GM12878 (cell line): ENCODE measurements around the gene KYAT1. TPM values are rescaled to one million over a fixed set of nuclear protein-coding genes. Genes with fewer than 3 reads are reported as not detected.

Experiments
- ATAC-seq: fragments of 200-7000 bp; cut with Tn5 transposase; 3 replicates; pipeline ENCODE4 v1.9.1; 2020; ENCODE audit warnings: mild to moderate bottlenecking, moderate library complexity
- BruUV-seq: library from RNA; stranded (reverse); fragments of 400-500 nt; replicated peaks from 2 replicates; lab custom pipeline; 2021; lab: Mats Ljungman, UMichigan
- CTCF ChIA-PET: fragments of 300-600 bp; sonication (Branson Sonifier 250); formaldehyde crosslinking; extraction: SDS; loops from one replicate; lab custom pipeline; 2021; ENCODE audit warnings: inconsistent platforms; lab: Yijun Ruan, JAX
- POLR2A ChIA-PET: fragments of 350-600 bp; formaldehyde crosslinking; extraction: SDS; loops from one replicate; lab custom pipeline; 2021; ENCODE audit warnings: inconsistent platforms; lab: Charles Lee
- RAD21 ChIA-PET: fragments of 300-600 bp; sonication (Branson Sonifier 250); formaldehyde crosslinking; loops from one replicate; lab custom pipeline; 2023; ENCODE audit warnings: antibody characterized with exemption; ENCODE audit not compliant: unreplicated experiment; lab: Charles Lee
- SMC1A ChIA-PET: fragments of 300-600 bp; sonication (Branson Sonifier 250); formaldehyde crosslinking; loops from one replicate; lab custom pipeline; 2023; ENCODE audit not compliant: unreplicated experiment, uncharacterized antibody; lab: Charles Lee
- DNase-seq: peaks from one replicate; pipeline ENCODE4 v3.0.0-alpha.2; 2011; ENCODE audit warnings: low read depth, low spot score
- FAIRE-seq: peaks from 3 replicates; lab custom pipeline; 2011; peaks lifted over from hg19 to GRCh38; lab: Jason Lieb, UNC
- H2AFZ ChIP-seq: 2 replicates; pipeline ENCODE4 v1.6.0; 2011; ENCODE audit warnings: low read depth, low read length, control low read depth; ENCODE audit not compliant: control insufficient read depth
- H3K27ac ChIP-seq: 2 replicates; pipeline ENCODE4 v1.5.1; 2011; ENCODE audit warnings: control low read depth; ENCODE audit not compliant: control insufficient read depth, insufficient read depth
- H3K27me3 ChIP-seq, 2 experiments: replicated peaks in 1 of 2; 2 replicates each; pipeline versions ENCODE4 v1.6.0 to v1.6.1; 2011; ENCODE audit warnings: low read length in 1 of 2; ENCODE audit not compliant: control insufficient read depth in 2 of 2, insufficient read depth in 2 of 2
- H3K36me3 ChIP-seq, 2 experiments: 2 replicates each; pipeline ENCODE4 v1.5.1; 2011; ENCODE audit warnings: low read length in 1 of 2; ENCODE audit not compliant: control insufficient read depth in 2 of 2, insufficient read depth in 2 of 2
- H3K4me1 ChIP-seq: 2 replicates; pipeline ENCODE4 v1.6.1; 2011; ENCODE audit warnings: mild to moderate bottlenecking, low read length, moderate library complexity, mixed read lengths; ENCODE audit not compliant: control insufficient read depth, insufficient read depth
- H3K4me2 ChIP-seq: 2 replicates; pipeline ENCODE4 v1.6.0; 2011; ENCODE audit warnings: control low read depth; ENCODE audit not compliant: control insufficient read depth, insufficient read depth
- H3K4me3 ChIP-seq: fragments of 200-600 bp; sonication (generic); 2 replicates; pipeline ENCODE4 v1.5.1; 2016
- H3K79me2 ChIP-seq: 2 replicates; pipeline ENCODE4 v1.6.0; 2011; ENCODE audit warnings: low read length; ENCODE audit not compliant: control insufficient read depth, insufficient read depth
- H3K9ac ChIP-seq: 2 replicates; pipeline ENCODE4 v1.8.0; 2011; ENCODE audit warnings: low read length, control low read depth, mixed read lengths; ENCODE audit not compliant: control insufficient read depth, insufficient read depth
- H3K9me3 ChIP-seq: replicated peaks from 3 replicates; pipeline ENCODE4 v1.5.1; 2011; ENCODE audit warnings: mild to moderate bottlenecking, low read length; ENCODE audit not compliant: control insufficient read depth, insufficient read depth
- H4K20me1 ChIP-seq: 2 replicates; pipeline ENCODE4 v1.6.0; 2011; ENCODE audit not compliant: control insufficient read depth, insufficient read depth
- BACH1 ChIP-seq: fragments of 450-650 bp; IDR thresholded peaks from 2 replicates; pipeline ENCODE4 v1.6.1; 2017; ENCODE audit warnings: mild to moderate bottlenecking, borderline replicate concordance
- CBFB ChIP-seq: IDR thresholded peaks from 2 replicates; pipeline ENCODE4 v1.6.1; 2016; ENCODE audit warnings: antibody characterized with exemption, low read depth
- CREB1 ChIP-seq: IDR thresholded peaks from 2 replicates; pipeline ENCODE4 v1.6.1; 2012; ENCODE audit warnings: low read depth, mild to moderate bottlenecking, inconsistent platforms
- CTCF ChIP-seq, 3 experiments: IDR thresholded peaks in 2 of 3; conservative IDR thresholded peaks in 1 of 3; 2 replicates each; pipeline ENCODE4 v1.5.1; 2011; ENCODE audit warnings: low read depth in 3 of 3, low read length in 3 of 3, mild to moderate bottlenecking in 3 of 3, control low read depth in 2 of 3, moderate library complexity in 2 of 3, inconsistent platforms in 1 of 3, mixed read lengths in 1 of 3; ENCODE audit not compliant: control insufficient read depth in 2 of 3, insufficient read depth in 1 of 3; ENCODE audit errors: extremely low read depth in 1 of 3
- ETV6 ChIP-seq, 2 experiments: fragments of 450-650 bp in 1 of 2; IDR thresholded peaks in 1 of 2; conservative IDR thresholded peaks in 1 of 2; 2 replicates each; pipeline ENCODE4 v1.6.1; 2014; ENCODE audit warnings: antibody characterized with exemption in 1 of 2, borderline replicate concordance in 1 of 2, low read depth in 1 of 2, mild to moderate bottlenecking in 1 of 2, moderate library complexity in 1 of 2
- HDAC2 ChIP-seq: fragments of 200-600 bp; sonication (generic); IDR thresholded peaks from 2 replicates; pipeline ENCODE4 v1.6.1; 2017
- HDAC6 ChIP-seq: fragments of 200-600 bp; sonication (generic); IDR thresholded peaks from one replicate; pipeline ENCODE4 v1.8.0; 2017; ENCODE audit warnings: antibody characterized with exemption; ENCODE audit not compliant: unreplicated experiment
- HDGF ChIP-seq: fragments of 450-650 bp; IDR thresholded peaks from 2 replicates; pipeline ENCODE4 v1.6.1; 2016; ENCODE audit warnings: antibody characterized with exemption
- PAX5 ChIP-seq: IDR thresholded peaks from 2 replicates; pipeline ENCODE4 v1.6.1; 2011; ENCODE audit warnings: low read depth, low read length, borderline replicate concordance
- PKNOX1 ChIP-seq: fragments of 450-650 bp; IDR thresholded peaks from 2 replicates; pipeline ENCODE4 v1.6.1; 2016; ENCODE audit warnings: mild to moderate bottlenecking
- RAD21 ChIP-seq: IDR thresholded peaks from 2 replicates; pipeline ENCODE4 v1.6.1; 2011; ENCODE audit warnings: mild to moderate bottlenecking, low read depth, low read length, moderate library complexity; ENCODE audit not compliant: insufficient read depth
- RUNX3 ChIP-seq: IDR thresholded peaks from 2 replicates; pipeline ENCODE4 v1.6.1; 2012; ENCODE audit warnings: low read length, inconsistent platforms
- SP1 ChIP-seq: IDR thresholded peaks from one replicate; pipeline ENCODE4 v1.6.1; 2011; ENCODE audit warnings: low read depth, low read length
- TARDBP ChIP-seq: IDR thresholded peaks from 2 replicates; pipeline ENCODE4 v1.6.1; 2016; ENCODE audit warnings: borderline replicate concordance
- TBL1XR1 ChIP-seq: IDR thresholded peaks from 2 replicates; pipeline ENCODE4 v1.6.1; 2012; ENCODE audit warnings: low read depth, low read length, improper control_type of control experiment
- TCF3 ChIP-seq: IDR thresholded peaks from 2 replicates; pipeline ENCODE4 v1.6.1; 2012; ENCODE audit warnings: low read depth, mild to moderate bottlenecking, low read length, borderline replicate concordance; ENCODE audit not compliant: insufficient read depth
- ZBTB33 ChIP-seq: fragments of 450-650 bp; IDR thresholded peaks from 2 replicates; pipeline ENCODE4 v1.6.1; 2017; ENCODE audit warnings: mild to moderate bottlenecking
- ZNF217 ChIP-seq: fragments of 450-650 bp; IDR thresholded peaks from 2 replicates; pipeline ENCODE4 v1.6.1; 2017; ENCODE audit warnings: antibody characterized with exemption, mild to moderate bottlenecking
- ZZZ3 ChIP-seq: IDR thresholded peaks from 2 replicates; pipeline ENCODE4 v1.6.1; 2011; ENCODE audit warnings: low read depth; ENCODE audit not compliant: control insufficient read depth, insufficient read length
- whole genome bisulfite sequencing: methylation state at CpG from one replicate; pipeline ENCODE4 v1.1.6; 2016; ENCODE audit warnings: low lambda C conversion rate; ENCODE audit not compliant: insufficient replicate concordance, insufficient coverage; ENCODE audit errors: missing lambda C conversion rate; 5-methylcytosine and 5-hydroxymethylcytosine counted together
- in situ Hi-C: fragments of 300-500 bp; cut with MboI; formaldehyde crosslinking; loops from 9 replicates; pipeline ENCODE4 v1.14.3; 2018; ENCODE audit warnings: mixed read lengths
- intact Hi-C: fragments of 100-400 bp; cut with micrococcal nuclease; formaldehyde crosslinking; loops from one replicate; pipeline ENCODE4 v1.14.2; 2022; ENCODE audit not compliant: unreplicated experiment
- polyA plus RNA-seq, 11 experiments: library from polyadenylated mRNA; depleted of rRNA in 4 of 11; unstranded in 6 of 11; stranded (reverse) in 5 of 11; fragments of >200 nt; fragmentation: Nextera tagmentation in 4 of 11; fragmentation: Illumina TruSeq in 1 of 11; extraction: Ambion mirVana in 4 of 11; extraction: Trizol in 1 of 11; gene quantifications; 1 replicate in 1 of 11; 2 replicates in 10 of 11; pipeline versions ENCODE4 v1.2.1 to v1.2.3, GENCODE V29; 2011 to 2016; ENCODE audit warnings: inconsistent platforms in 2 of 11, missing spikeins in 2 of 11, low read depth in 1 of 11
- total RNA-seq, 4 experiments: library from RNA; depleted of rRNA in 3 of 4; stranded (reverse); fragments of >200 nt in 3 of 4; fragmentation: Illumina TruSeq in 1 of 4; extraction: Trizol in 1 of 4; gene quantifications; 2 replicates each; pipeline versions ENCODE4 v1.2.1 to v1.2.3, GENCODE V29; 2013 to 2021

KYAT1 gene
- total and polyA plus RNA-seq, 10 of the 15 experiments (the other 5 are each of a cell fraction or from before 2014, with no cell fraction given), result 5.8 to 15.7 (median 11.4) TPM

- no TSS peak for BruUV-seq
- Histone ChIP-seq H3K36me3 (peaks cover 13 to 14% of the 10 kb centered on the region in 2 experiments), H3K9me3 (no peaks in the 10 kb centered on the region), H4K20me1 (no peaks in the 10 kb centered on the region), H2AFZ (peak within 1 kb of the TSS; percentile 85), H3K27ac (peak within 1 kb of the TSS; percentile 72), H3K9ac (peak within 1 kb of the TSS; percentile 89), H3K4me1 (peaks cover 7% of the 10 kb centered on the region; the same call in 1 of the 2 replicates), H3K27me3 (no peaks in the 10 kb centered on the region), H3K4me3 (peak within 1 kb of the TSS; percentile 92), H3K79me2 (peaks cover 14% of the 10 kb centered on the region), H3K4me2 (peak within 1 kb of the TSS; percentile 80)
- ATAC-seq (peak; percentile 99), DNase-seq (peak; percentile 77), FAIRE-seq (peak; percentile 84)
- intact Hi-C loops (no loop called here), in situ Hi-C loops (no loop called here)
- CTCF ChIA-PET, result interaction anchor here (0.5 to 1.4 kb wide), 10 partner anchors 9 to 186 kb away, joined by 3 to 29 read pairs (median 4); partner anchors contain the start of genes ENDOG and PKN3
- SMC1A ChIA-PET, result interaction anchor here (1.0 to 1.3 kb wide), 5 partner anchors 12 to 145 kb away, joined by 3 to 8 read pairs (median 4); partner anchors contain the start of gene ENDOG
- POLR2A ChIA-PET, result interaction anchor here (0.6 to 1.6 kb wide), 8 partner anchors 11 to 281 kb away, joined by 3 to 12 read pairs (median 3); partner anchors contain the start of gene ENDOG
- RAD21 ChIA-PET, result interaction anchor here (0.7 to 1.4 kb wide), 6 partner anchors 10 to 467 kb away, joined by 3 to 12 read pairs (median 4); partner anchors contain the start of genes ENDOG and SH3GLB2
- under 1% methylated on average over 55 of the region's 56 CpGs for WGBS
- TF ChIP-seq ZNF217, result no peak
- TF ChIP-seq TCF3, result 0 out of 2 replicates have a peak, but pooled peaks have one; percentile 68
- TF ChIP-seq RUNX3, result peak; percentile 15; the same call in 1 of the 2 replicates
- peak; percentile 69; the same call in 1 of the 2 replicates for TF ChIP-seq CREB1
- TF ChIP-seq HDAC2, result no peak
- TF ChIP-seq PKNOX1, result no peak
- peak; percentile 85 for TF ChIP-seq SP1
- 0 out of 2 replicates have a peak, but pooled peaks have one; percentile 40 for TF ChIP-seq CBFB
- TF ChIP-seq ZZZ3, result no peak
- TF ChIP-seq HDAC6, result no peak
- no peak; the same call in 1 of the 2 replicates for TF ChIP-seq PAX5
- no peak for TF ChIP-seq TARDBP
- TF ChIP-seq CTCF (IDR thresholded peaks at IDR 0.05 in 2 of 3, conservative IDR thresholded peaks at IDR 0.05 in 1 of 3; ENCODE audit: control insufficient read depth in 2 of 3, extremely low read depth in 1 of 3, insufficient read depth in 1 of 3, low read depth in 3 of 3, low read length in 3 of 3), result no peak
- TF ChIP-seq BACH1, result peak; percentile 86
- no peak for TF ChIP-seq TBL1XR1
- TF ChIP-seq ZBTB33, result no peak
- TF ChIP-seq HDGF, result no peak; the same call in 1 of the 2 replicates
- no peak for TF ChIP-seq ETV6 (conservative IDR thresholded peaks at IDR 0.05 in 1 of 2, IDR thresholded peaks at IDR 0.05 in 1 of 2; ENCODE audit: borderline replicate concordance in 1 of 2, low read depth in 1 of 2)
- no peak for TF ChIP-seq RAD21
Measured at GRCh38 chr9:128829477-128830251, 52.1 kb downstream of the KYAT1 start, which contains the start of gene SPOUT1. SPOUT1 (minus strand) TSS chr9:128829794; CDS start chr9:128829780, 14 bp downstream.
